ENCODE data around the gene C20orf96.

The C20orf96 gene

GRCh38 chr20:251354-251753 lies 39.2 kb downstream of the C20orf96 start:
- no peak overlapping the region for H3K9ac ChIP-seq (ENCODE audit: low read depth, low read length, poor library complexity, severe bottlenecking)
- peak overlapping the region; percentile 14; the same call in 1 of the 2 replicates for H2AFZ ChIP-seq (ENCODE audit: low read length)
- H3K36me3 ChIP-seq (ENCODE audit: insufficient read depth, low read length): no peaks in the 10 kb centered on the region
- H3K4me3 ChIP-seq (ENCODE audit: low read length, poor library complexity, severe bottlenecking): peak overlapping the region; percentile 25
- H3K27me3 ChIP-seq (ENCODE audit: insufficient read depth, low read length, poor library complexity, severe bottlenecking): no peaks in the 10 kb centered on the region
- H3K4me2 ChIP-seq (ENCODE audit: low read depth, low read length, poor library complexity, severe bottlenecking): peak overlapping the region; percentile 46
- no peaks in the 10 kb centered on the region for H3K79me2 ChIP-seq (ENCODE audit: insufficient read depth, low read length)
- H4K20me1 ChIP-seq (ENCODE audit: insufficient read depth, low read length, poor library complexity, severe bottlenecking): no peaks in the 10 kb centered on the region
- peaks cover 25% of the 10 kb centered on the region for H3K4me1 ChIP-seq (ENCODE audit: insufficient read depth, low read length, poor library complexity, severe bottlenecking)
- H3K9me2 ChIP-seq (replicated peaks; ENCODE audit: low read depth, low read length): no peaks in the 10 kb centered on the region
- H3F3A ChIP-seq (ENCODE audit: low read depth): no peaks in the 10 kb centered on the region
- TF ChIP-seq EZH2phosphoT487 (IDR thresholded peaks at IDR 0.05; ENCODE audit: borderline replicate concordance) (no peak), CTCF (conservative IDR thresholded peaks at IDR 0.05; ENCODE audit: low read length) (no peak)
- no peaks in the 10 kb centered on the region for H3K9me3 ChIP-seq (ENCODE audit: insufficient read depth, low read depth, low read length)

GRCh38 chr20:242905-243304 lies 47.6 kb downstream of the C20orf96 start:
- no peak overlapping the region for H2AFZ ChIP-seq (ENCODE audit: low read length)
- no peaks in the 10 kb centered on the region for H3F3A ChIP-seq (ENCODE audit: low read depth)
- no peaks in the 10 kb centered on the region for H3K79me2 ChIP-seq (ENCODE audit: insufficient read depth, low read length)
- no peaks in the 10 kb centered on the region for H4K20me1 ChIP-seq (ENCODE audit: insufficient read depth, low read length, poor library complexity, severe bottlenecking)
- H3K9me2 ChIP-seq (replicated peaks; ENCODE audit: low read depth, low read length): no peaks in the 10 kb centered on the region
- no peaks in the 10 kb centered on the region for H3K36me3 ChIP-seq (ENCODE audit: insufficient read depth, low read length)
- no peak overlapping the region for H3K9ac ChIP-seq (ENCODE audit: low read depth, low read length, poor library complexity, severe bottlenecking)
- TF ChIP-seq CTCF (conservative IDR thresholded peaks at IDR 0.05; ENCODE audit: low read length) (no peak), EZH2phosphoT487 (IDR thresholded peaks at IDR 0.05; ENCODE audit: borderline replicate concordance) (no peak)
- H3K27me3 ChIP-seq (ENCODE audit: insufficient read depth, low read length, poor library complexity, severe bottlenecking): no peaks in the 10 kb centered on the region
- no peak overlapping the region for H3K4me2 ChIP-seq (ENCODE audit: low read depth, low read length, poor library complexity, severe bottlenecking)
- peaks cover 5% of the 10 kb centered on the region for H3K4me1 ChIP-seq (ENCODE audit: insufficient read depth, low read length, poor library complexity, severe bottlenecking)
- no peaks in the 10 kb centered on the region for H3K9me3 ChIP-seq (ENCODE audit: insufficient read depth, low read depth, low read length)
- no peak overlapping the region for H3K4me3 ChIP-seq (ENCODE audit: low read length, poor library complexity, severe bottlenecking)

- no peaks in the 10 kb centered on the region for H3F3A ChIP-seq (ENCODE audit: low read depth)
- no peak overlapping the region for H2AFZ ChIP-seq (ENCODE audit: low read length)
- peak overlapping the region; percentile 2 for H3K4me3 ChIP-seq (ENCODE audit: low read length, poor library complexity, severe bottlenecking)
- H3K36me3 ChIP-seq (ENCODE audit: insufficient read depth, low read length): no peaks in the 10 kb centered on the region
- H3K9ac ChIP-seq (ENCODE audit: low read depth, low read length, poor library complexity, severe bottlenecking): no peak overlapping the region
- no peaks in the 10 kb centered on the region for H3K9me3 ChIP-seq (ENCODE audit: insufficient read depth, low read depth, low read length)
- H3K27me3 ChIP-seq (ENCODE audit: insufficient read depth, low read length, poor library complexity, severe bottlenecking): no peaks in the 10 kb centered on the region
- H3K4me2 ChIP-seq (ENCODE audit: low read depth, low read length, poor library complexity, severe bottlenecking): peak overlapping the region; percentile 9
- H3K79me2 ChIP-seq (ENCODE audit: insufficient read depth, low read length): no peaks in the 10 kb centered on the region
- H3K9me2 ChIP-seq (replicated peaks; ENCODE audit: low read depth, low read length): no peaks in the 10 kb centered on the region
- TF ChIP-seq EZH2phosphoT487 (IDR thresholded peaks at IDR 0.05; ENCODE audit: borderline replicate concordance): no peak
- no peak for TF ChIP-seq CTCF (conservative IDR thresholded peaks at IDR 0.05; ENCODE audit: low read length)
- H4K20me1 ChIP-seq (ENCODE audit: insufficient read depth, low read length, poor library complexity, severe bottlenecking): no peaks in the 10 kb centered on the region
- H3K4me1 ChIP-seq (ENCODE audit: insufficient read depth, low read length, poor library complexity, severe bottlenecking): peaks cover 22% of the 10 kb centered on the region
Measured at GRCh38 chr20:237929-238328, 52.6 kb downstream of the C20orf96 start.
